CD4-positive, CD25-positive, alpha-beta regulatory T cell (primary cell): ENCODE measurements around the gene TNNC1. TPM values are rescaled to one million over a fixed set of nuclear protein-coding genes. Genes with fewer than 3 reads are reported as not detected.

ENCODE experiments used
- ATAC-seq, 2 donors: fragments of 150-1000 bp; cut with Tn5 transposase; one replicate each; pipeline ENCODE4 v1.10.0; 2021; ENCODE audit warnings: low read depth in 2 of 2, moderate number of reproducible peaks in 2 of 2, moderate library complexity in 1 of 2
- DNase-seq, 3 donors: peaks; one replicate each; pipeline versions ENCODE4 v3.0.0 to v3.0.0-alpha.2; 2012 to 2022; ENCODE audit warnings: mixed read lengths in 1 of 3
- H3K27ac ChIP-seq: one replicate; pipeline ENCODE4 v1.7.0; 2013; ENCODE audit warnings: mild to moderate bottlenecking, low read length; ENCODE audit not compliant: insufficient read depth, poor library complexity, severe bottlenecking
- H3K27me3 ChIP-seq: one replicate; pipeline ENCODE4 v1.7.0; 2013; ENCODE audit warnings: low read length; ENCODE audit not compliant: control insufficient read depth, insufficient read depth
- H3K36me3 ChIP-seq: one replicate; pipeline ENCODE4 v1.7.0; 2013; ENCODE audit warnings: mild to moderate bottlenecking, low read length, moderate library complexity; ENCODE audit not compliant: control insufficient read depth, insufficient read depth
- H3K4me1 ChIP-seq: 2 replicates; pipeline ENCODE4 v1.7.0; 2013; ENCODE audit warnings: mild to moderate bottlenecking, low read length; ENCODE audit not compliant: insufficient read depth, control insufficient read depth, poor library complexity, severe bottlenecking
- H3K4me3 ChIP-seq: one replicate; pipeline ENCODE4 v1.7.0; 2013; ENCODE audit warnings: low read depth, mild to moderate bottlenecking, low read length, moderate library complexity
- H3K9me3 ChIP-seq, 2 experiments: 1 replicate in 1 of 2; 2 replicates in 1 of 2; pipeline ENCODE4 v1.7.0; 2013; ENCODE audit warnings: low read length in 2 of 2, mild to moderate bottlenecking in 1 of 2, moderate library complexity in 1 of 2; ENCODE audit not compliant: control insufficient read depth in 2 of 2
- H3K27ac Mint-ChIP-seq, 3 donors: one replicate each; pipeline ENCODE4 v1.8.0; 2020 to 2022; ENCODE audit warnings: mild to moderate bottlenecking in 3 of 3, mixed read lengths in 3 of 3, moderate library complexity in 2 of 3
- H3K27me3 Mint-ChIP-seq: one replicate; pipeline ENCODE4 v1.8.0; 2022; ENCODE audit warnings: mild to moderate bottlenecking, mixed read lengths
- H3K36me3 Mint-ChIP-seq: one replicate; pipeline ENCODE4 v1.8.0; 2020; ENCODE audit warnings: mixed read lengths
- H3K4me1 Mint-ChIP-seq, 4 donors: one replicate each; pipeline ENCODE4 v1.8.0; 2020 to 2022; ENCODE audit warnings: mixed read lengths in 4 of 4, mild to moderate bottlenecking in 1 of 4
- H3K4me3 Mint-ChIP-seq, 4 donors: one replicate each; pipeline ENCODE4 v1.8.0; 2020 to 2022; ENCODE audit warnings: mild to moderate bottlenecking in 4 of 4, mixed read lengths in 4 of 4, moderate library complexity in 3 of 4
- H3K9me3 Mint-ChIP-seq, 7 donors: one replicate each; pipeline ENCODE4 v1.8.0; 2020 to 2022; ENCODE audit warnings: mixed read lengths in 7 of 7, mild to moderate bottlenecking in 3 of 7, moderate library complexity in 2 of 7
- polyA plus RNA-seq, 4 donors: library from polyadenylated mRNA; unstranded; fragments of 300-500 nt; fragmentation: Illumina TruSeq; gene quantifications; one replicate each; pipeline ENCODE4 v1.2.3, GENCODE V29; 2021
- total RNA-seq: library from RNA; stranded (reverse); gene quantifications from one replicate; pipeline ENCODE4 v1.2.3, GENCODE V29; 2022

TNNC1 gene
- total and polyA plus RNA-seq, 5 donors from 2014 or later = 0.38 to 3.9 (median 0.63) TPM

DNA sequence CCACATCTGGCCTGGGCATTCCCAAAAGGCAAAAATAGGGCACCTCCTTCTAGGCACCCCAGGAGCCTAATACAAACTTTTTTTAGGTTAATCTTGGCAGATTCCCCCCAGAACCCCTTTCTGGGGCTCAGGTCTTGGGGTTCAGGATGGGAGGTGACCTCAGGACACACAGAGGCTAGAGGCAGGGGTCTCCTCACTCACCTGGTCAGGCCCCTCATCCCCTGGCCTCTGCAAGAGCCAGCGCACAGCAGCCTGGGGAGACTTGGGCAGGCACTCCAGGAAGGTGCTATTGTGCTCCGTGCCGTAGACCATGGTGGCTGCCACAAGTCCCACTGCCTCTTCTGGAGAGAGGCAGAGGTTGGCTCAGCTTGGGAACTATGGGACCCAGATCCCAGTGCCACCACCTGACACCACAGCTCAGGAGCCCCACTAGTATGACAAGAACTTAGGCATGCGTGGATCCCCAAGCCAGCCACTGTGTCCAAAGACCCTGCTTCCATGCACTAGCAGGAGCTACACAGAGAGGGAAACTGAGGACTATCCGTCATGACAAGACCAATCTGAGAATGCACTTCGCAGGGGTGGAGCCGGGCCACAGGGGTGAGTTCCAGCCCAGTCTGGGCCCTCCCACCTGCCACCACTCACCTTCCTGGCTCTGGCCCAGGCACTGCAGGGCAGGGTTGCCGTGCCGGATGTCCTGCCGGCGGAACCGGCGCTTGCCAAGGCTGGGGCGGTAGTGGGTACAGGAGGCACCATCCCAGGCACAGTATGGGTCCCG is 16.3 kb downstream of the TNNC1 start:
- no peaks in the 10 kb centered on the region for H3K27me3 ChIP-seq
- no peaks in the 10 kb centered on the region for H3K27me3 Mint-ChIP-seq
- H3K27ac Mint-ChIP-seq = no peak overlapping the region

DNA sequence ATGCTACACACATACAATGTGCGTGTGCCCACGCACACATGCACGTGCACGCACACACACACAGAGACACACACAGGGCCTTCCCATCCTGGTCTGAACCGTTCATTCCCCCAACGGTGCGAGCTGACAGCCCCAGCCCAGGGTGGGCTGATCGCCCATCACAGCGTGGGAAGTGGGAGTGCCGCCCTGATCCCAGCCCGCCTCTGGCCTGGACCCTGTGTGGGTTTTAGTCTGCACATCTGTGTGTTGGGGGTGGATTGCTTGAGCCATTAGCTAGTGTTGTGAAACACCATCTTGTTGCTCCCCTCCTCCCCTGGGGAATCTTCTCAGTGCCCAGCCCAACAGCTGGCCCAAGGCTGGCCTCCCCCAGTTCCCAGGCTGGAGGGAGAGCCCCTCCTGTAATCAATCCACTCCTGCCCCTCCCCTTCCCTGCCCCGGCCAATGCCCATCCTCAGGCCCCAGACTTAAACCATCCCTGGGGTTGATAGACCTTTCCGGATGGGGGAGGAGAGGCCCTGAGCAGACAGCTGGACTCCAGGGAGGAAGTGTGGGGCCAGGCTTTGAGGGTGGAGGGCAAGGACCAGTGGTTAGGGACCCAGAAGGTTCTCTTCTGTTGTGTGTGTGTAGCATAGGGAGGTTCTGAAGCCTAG is 17.2 kb downstream of the TNNC1 start:
- Histone ChIP-seq H3K36me3 (peaks cover 11% of the 10 kb centered on the region), H3K27me3 (no peaks in the 10 kb centered on the region), H3K27ac (no peak overlapping the region), H3K4me3 (no peak overlapping the region), H3K4me1 (peaks cover 32% of the 10 kb centered on the region), H3K9me3 (no peaks in the 10 kb centered on the region)
- H3K9me3 Mint-ChIP-seq = no peaks in the 10 kb centered on the region
- no peak overlapping the region for H3K27ac Mint-ChIP-seq
- DNase-seq = no peak
- H3K36me3 Mint-ChIP-seq = no peaks in the 10 kb centered on the region
- H3K4me3 Mint-ChIP-seq = peak overlapping the region in 1 of 4 donors; percentile 48
- ATAC-seq = no peak
- no peaks in the 10 kb centered on the region for H3K27me3 Mint-ChIP-seq
- peaks cover 0 to 36% (median 20%) of the 10 kb centered on the region in 4 donors for H3K4me1 Mint-ChIP-seq

More for the DNA sequence above, 16.3 kb downstream of the TNNC1 start:
- Mint-ChIP-seq H3K36me3 (no peaks in the 10 kb centered on the region), H3K9me3 (no peaks in the 10 kb centered on the region), H3K4me3 (no peak overlapping the region), H3K4me1 (peaks cover 0 to 28% (median 15%) of the 10 kb centered on the region in 4 donors)
- Histone ChIP-seq H3K4me1 (peaks cover 23% of the 10 kb centered on the region), H3K36me3 (peaks cover 11% of the 10 kb centered on the region), H3K4me3 (no peak overlapping the region), H3K9me3 (no peaks in the 10 kb centered on the region), H3K27ac (no peak overlapping the region)
- DNase-seq = no peak
- no peak for ATAC-seq

DNA sequence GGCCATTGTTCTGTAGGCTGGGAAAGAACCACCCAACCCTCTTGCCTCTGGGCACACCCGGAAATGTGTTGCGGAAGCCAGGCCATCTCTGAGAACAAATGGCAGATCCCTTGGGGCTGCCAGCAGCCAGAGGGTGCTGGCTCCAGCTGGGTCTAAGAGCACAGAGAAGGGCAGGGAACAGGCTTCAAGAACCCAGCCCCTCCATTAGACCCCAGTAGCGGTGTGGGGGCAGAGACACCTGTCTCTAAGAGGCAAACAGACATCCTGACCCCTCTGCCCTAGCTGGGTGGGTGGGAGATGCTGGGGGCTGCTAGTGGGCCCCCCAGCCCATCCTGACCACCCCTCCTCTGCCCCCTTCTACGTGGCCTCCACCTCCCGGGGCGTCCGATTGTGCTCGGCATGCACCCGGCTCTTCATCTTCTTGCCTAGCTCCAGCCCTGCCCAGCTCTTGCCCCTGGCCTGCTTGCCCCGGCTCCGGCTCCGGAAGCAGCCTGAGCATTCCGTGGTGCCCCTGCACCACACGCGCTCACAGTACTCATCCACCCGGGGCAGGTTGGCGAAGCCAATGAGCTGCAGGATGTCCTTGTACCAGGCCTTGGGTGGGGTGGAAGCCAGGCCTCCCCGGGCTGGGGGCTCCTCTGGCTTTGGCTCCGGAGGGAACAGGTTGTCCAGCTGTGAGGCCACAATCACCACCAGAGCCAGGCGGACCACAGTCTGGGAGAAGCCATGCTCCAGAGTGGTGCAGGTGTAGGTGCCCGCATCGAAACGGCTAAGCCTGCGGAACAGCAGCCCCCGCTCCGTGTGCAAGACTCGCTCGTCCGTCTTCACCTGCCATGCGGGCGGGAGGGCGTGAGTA is 18.4 kb downstream of the TNNC1 start:
- Mint-ChIP-seq H3K4me3 (peak overlapping the region in 3 of 4 donors; percentile 48 to 58 (median 57)), H3K36me3 (no peaks in the 10 kb centered on the region), H3K27me3 (no peaks in the 10 kb centered on the region), H3K27ac (peak overlapping the region in 2 of 3 donors; percentile 29 to 46), H3K9me3 (no peaks in the 10 kb centered on the region), H3K4me1 (peaks cover 0 to 39% (median 22%) of the 10 kb centered on the region in 4 donors)
- Histone ChIP-seq H3K4me3 (no peak overlapping the region), H3K27me3 (no peaks in the 10 kb centered on the region), H3K36me3 (peaks cover 6% of the 10 kb centered on the region), H3K27ac (no peak overlapping the region), H3K9me3 (no peaks in the 10 kb centered on the region), H3K4me1 (peaks cover 40% of the 10 kb centered on the region)
- DNase-seq (no peak), ATAC-seq (no peak)

DNA sequence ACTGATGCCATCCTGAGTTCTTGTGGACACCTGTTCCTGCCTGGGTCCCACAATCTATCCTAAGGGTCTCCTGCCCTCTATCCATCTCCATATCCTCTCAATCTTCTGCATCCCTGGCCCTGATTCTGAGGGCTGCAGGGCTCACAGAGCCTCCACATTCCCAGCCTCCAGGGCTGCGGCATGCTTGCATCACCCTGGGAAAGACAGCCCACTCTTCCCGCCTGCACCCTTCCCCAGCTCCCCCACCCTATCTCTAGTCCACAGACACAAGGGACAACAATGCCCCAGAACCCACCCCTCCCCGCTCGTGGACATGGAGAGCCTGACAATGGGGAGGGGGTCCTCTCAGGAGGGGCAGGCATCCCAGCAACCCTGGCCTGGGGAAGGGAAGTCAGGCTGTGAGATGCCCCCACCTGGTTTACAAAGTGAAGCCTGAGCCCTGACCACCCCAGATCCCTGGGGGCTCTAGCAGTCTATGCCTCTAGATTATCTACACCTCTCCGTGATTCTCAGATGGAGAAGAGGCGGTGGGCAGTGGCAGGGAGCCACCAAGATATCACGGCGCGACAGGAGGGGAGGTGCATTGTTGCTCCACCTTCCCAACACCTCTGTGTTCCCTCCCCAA is 19.2 kb downstream of the TNNC1 start:
- peak overlapping the region; percentile 72 for H3K27ac ChIP-seq
- H3K4me1 ChIP-seq = peaks cover 40% of the 10 kb centered on the region
- Mint-ChIP-seq H3K36me3 (no peaks in the 10 kb centered on the region), H3K27ac (peak overlapping the region; percentile 29 to 95 (median 84)), H3K4me3 (peak overlapping the region; percentile 40 to 76 (median 58)), H3K9me3 (no peaks in the 10 kb centered on the region), H3K27me3 (no peaks in the 10 kb centered on the region), H3K4me1 (peaks cover 0 to 39% (median 22%) of the 10 kb centered on the region in 4 donors)
- no peak for DNase-seq
- peaks cover 6% of the 10 kb centered on the region for H3K36me3 ChIP-seq
- H3K4me3 ChIP-seq = no peak overlapping the region
- no peaks in the 10 kb centered on the region for H3K27me3 ChIP-seq
- H3K9me3 ChIP-seq = no peaks in the 10 kb centered on the region
- ATAC-seq = no peak

DNA sequence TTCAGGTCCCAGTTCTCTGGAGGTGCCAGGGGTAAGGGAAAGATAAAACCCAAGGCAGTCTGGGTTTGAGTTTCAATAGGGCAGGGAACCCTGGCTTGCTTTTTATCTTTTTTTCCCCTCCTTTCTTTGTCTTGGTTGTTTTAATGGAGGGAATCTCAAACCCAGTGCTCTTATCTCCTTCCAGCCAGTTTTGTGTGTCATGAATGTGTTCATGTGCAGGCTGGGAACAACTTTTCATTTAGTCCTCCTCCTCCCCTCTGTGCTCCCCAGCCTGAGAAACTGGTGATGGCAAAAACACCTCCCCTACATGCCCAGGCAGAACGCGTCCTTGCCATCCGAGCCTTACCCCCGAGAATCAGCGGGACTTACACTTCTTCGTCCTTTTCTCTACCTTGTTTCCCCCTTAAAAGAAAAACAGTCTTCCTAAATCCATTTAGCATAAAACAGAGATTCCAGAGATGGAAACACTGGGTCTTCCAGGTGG is 19.8 kb downstream of the TNNC1 start:
- ATAC-seq = no peak
- Mint-ChIP-seq H3K4me1 (peaks cover 0 to 41% (median 23%) of the 10 kb centered on the region in 4 donors), H3K27me3 (no peaks in the 10 kb centered on the region), H3K36me3 (no peaks in the 10 kb centered on the region), H3K4me3 (peak overlapping the region in 3 of 4 donors; percentile 40 to 76 (median 49)), H3K9me3 (no peaks in the 10 kb centered on the region), H3K27ac (peak overlapping the region; percentile 84 to 97 (median 92))
- no peak for DNase-seq
- H3K27ac ChIP-seq = peak overlapping the region; percentile 72
- no peak overlapping the region for H3K4me3 ChIP-seq
- H3K27me3 ChIP-seq = no peaks in the 10 kb centered on the region
- peaks cover 40% of the 10 kb centered on the region for H3K4me1 ChIP-seq
- peaks cover 6% of the 10 kb centered on the region for H3K36me3 ChIP-seq
- H3K9me3 ChIP-seq = no peaks in the 10 kb centered on the region

DNA sequence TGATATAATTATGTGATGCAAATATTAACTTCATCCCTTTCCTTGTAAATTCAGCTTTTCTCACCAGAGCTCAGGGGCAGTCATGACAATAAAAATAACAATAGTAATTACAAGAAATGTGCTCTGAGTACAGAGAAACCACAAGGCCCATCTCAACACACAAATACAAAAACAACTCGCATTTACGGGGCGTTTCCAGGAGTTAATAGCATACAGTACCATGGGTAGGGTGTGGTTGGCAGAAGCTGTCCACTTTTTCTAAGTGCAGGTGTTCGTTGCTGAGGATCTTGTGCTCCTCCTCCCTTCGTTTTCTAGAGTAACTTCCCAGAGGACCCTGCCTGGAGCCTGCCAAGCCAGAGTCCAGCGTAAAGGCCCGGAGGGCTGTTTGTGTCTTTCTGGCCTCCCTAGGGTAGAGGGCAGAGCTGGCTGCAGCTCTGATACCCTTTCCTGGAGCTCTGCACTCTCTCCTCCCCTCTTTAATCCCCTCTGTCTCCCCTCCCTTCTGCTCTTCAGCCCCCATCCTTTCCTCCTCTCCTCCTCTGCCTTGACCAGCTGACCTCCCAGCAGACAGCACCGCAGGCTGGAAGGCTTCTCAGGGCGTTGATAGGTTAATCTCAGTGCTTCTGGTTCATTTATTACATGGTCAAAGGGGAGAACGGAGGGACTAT is 20.4 kb downstream of the TNNC1 start:
- peak overlapping the region; percentile 72 for H3K27ac ChIP-seq
- peaks cover 40% of the 10 kb centered on the region for H3K4me1 ChIP-seq
- DNase-seq (peak in 2 of 3 donors; percentile 37 to 72), ATAC-seq (peak; percentile 60 to 63)
- H3K9me3 ChIP-seq = no peaks in the 10 kb centered on the region
- Mint-ChIP-seq H3K27ac (peak overlapping the region; percentile 84 to 97 (median 92)), H3K27me3 (no peaks in the 10 kb centered on the region), H3K36me3 (no peaks in the 10 kb centered on the region), H3K4me3 (peak overlapping the region; percentile 30 to 76 (median 61)), H3K9me3 (no peaks in the 10 kb centered on the region), H3K4me1 (peaks cover 1 to 41% (median 23%) of the 10 kb centered on the region in 4 donors)
- H3K27me3 ChIP-seq = no peaks in the 10 kb centered on the region
- peaks cover 6% of the 10 kb centered on the region for H3K36me3 ChIP-seq
- H3K4me3 ChIP-seq = peak overlapping the region; percentile 37
